ENCODE data around the gene GDPD4. TPM values are rescaled to one million over a fixed set of nuclear protein-coding genes. Genes with fewer than 3 reads are reported as not detected.
A peak's percentile ranks its signal among the peaks of the same experiment; 100 is the strongest.
"Not testable (repeated sequence)": the region's sequence is repeated elsewhere in the genome, so short reads cannot be mapped to it uniquely, and the experiment has no call there.

Gene GDPD4
- total RNA-seq, 1 donor from 2014 or later = not detected

DNA sequence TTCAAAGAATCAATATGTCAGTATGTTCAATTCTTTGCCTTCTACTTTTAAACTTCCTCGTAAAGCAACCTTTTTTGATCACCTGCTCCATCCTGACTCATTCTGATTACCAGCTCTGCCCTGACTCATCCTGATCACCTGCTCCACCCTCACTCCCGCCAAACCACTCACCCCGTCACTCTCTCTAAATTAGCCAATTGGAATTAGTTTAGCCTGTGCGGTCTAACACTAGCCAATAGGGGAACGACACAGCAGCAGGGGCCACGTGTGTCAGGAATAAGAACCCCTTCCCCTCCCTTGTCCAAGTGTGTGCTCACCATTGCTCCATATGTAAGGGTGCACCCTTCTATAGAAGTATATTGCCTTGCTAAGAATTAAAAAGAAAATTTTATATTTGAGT, 1.5 kb downstream of the GDPD4 start:
- not testable (repeated sequence) for DNase-seq (ENCODE audit: low read depth, low spot score)

DNA sequence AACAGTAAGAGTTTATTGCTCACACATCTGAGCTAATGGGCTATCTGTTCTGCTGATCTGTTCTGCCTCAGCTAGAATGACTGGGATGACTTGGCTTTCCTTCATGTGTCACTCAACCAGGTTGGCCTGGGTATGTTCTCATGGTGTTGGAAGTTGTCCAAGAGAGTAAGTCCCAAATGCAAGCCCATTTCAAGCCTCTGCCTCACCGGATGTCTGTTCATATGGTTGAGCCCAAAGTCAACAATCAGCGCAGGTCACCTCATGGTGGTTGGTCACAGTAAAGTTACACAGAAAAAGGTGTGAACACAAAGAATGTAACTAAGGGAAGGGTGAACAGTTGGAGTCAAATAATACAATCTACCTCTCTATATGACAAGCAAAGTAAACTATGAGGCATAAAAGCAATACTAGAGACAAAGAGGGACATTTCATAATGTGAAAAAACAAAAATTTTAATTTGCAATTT, 1.9 kb downstream of the GDPD4 start:
- no peak for DNase-seq (ENCODE audit: low read depth, low spot score)

DNA sequence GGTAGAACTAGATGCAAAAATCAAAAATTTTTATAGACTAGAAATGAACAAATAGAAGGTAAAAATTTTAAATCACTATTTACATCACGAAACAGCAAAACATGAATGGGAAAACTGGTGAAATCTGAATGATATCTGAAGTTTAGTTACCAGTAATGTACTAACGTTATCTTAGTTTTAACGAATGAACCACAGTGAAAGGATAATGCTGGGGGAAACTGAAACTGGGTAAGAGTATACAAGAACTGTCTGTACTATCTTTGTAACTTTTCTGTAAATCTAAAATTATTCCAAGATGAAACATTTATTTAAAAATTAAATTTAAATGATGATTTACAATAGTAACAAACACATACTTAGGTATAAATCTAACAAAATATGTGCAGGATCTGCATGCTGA, 7.4 kb downstream of the GDPD4 start:
- DNase-seq (ENCODE audit: low read depth, low spot score) = no peak

DNA sequence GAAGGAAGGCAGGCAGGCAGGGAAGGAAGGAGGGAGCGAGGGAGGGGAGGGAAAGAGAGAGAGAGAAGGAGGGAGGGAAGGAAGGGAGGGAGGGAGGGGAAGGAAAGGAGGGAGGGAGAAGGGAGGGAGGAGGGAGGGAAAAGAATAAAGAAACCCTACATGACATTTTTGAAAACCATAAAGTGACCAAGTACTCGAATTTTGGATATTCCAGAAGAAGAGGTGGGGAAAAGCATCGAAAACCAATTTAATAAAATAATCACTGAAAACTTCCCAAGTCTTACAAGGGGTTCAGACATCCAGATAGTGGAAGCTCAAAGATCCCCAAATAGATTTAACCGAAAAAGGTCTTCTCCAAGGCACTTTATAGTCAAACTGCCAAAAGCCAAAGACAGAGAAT, 11.7 kb downstream of the GDPD4 start:
- no peak for DNase-seq (ENCODE audit: low read depth, low spot score)

DNA sequence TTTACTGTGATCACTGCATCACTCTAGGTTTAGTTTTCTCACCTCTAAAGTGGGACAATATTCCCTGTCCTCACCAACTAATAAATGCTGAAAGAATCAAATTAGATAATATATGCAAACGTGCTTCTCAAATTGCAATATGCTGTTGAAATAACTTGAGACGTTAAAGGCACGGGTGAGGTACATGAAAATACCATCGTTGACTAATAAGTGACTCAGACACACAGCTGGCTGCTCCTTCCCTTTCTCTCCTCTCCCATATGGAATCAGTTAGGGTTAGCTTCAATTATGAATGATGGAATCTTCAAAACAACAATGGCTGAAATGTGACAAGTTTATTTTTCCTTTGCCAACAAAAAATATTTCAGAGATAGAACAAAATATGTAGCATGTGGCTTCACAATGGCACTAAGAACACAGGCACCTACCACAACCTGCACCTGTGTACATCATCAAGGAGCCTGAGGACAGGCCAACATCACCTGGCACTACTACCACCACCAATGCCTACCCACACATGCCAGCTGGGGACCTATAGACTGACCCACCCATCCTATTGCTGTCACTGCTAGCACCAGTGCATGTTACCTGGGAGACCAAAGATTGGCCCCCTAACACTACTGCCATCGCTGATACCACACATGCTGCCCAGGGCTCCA, 13.7 kb downstream of the GDPD4 start:
- no peak for DNase-seq (ENCODE audit: low read depth, low spot score)

DNA sequence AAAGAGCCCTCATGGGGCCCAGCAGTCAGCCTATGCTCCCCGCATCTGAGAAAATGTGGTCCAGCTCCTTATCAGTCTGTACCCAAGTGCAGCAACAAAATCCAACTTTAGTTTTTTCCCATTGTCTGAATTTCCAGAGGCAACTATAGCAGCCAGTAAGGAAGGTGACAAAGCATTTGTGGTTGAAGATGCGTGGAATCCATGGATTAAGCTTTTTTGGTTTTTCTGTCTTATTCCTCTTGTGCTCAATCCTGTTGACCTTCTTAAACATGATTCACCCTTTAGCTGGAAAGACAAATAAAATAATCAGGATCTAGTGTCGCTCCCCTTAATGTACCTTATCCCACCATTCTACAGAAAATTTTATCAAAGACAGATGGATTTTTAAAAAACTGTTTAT, 14.3 kb downstream of the GDPD4 start:
- no peak for DNase-seq (ENCODE audit: low read depth, low spot score)

DNA sequence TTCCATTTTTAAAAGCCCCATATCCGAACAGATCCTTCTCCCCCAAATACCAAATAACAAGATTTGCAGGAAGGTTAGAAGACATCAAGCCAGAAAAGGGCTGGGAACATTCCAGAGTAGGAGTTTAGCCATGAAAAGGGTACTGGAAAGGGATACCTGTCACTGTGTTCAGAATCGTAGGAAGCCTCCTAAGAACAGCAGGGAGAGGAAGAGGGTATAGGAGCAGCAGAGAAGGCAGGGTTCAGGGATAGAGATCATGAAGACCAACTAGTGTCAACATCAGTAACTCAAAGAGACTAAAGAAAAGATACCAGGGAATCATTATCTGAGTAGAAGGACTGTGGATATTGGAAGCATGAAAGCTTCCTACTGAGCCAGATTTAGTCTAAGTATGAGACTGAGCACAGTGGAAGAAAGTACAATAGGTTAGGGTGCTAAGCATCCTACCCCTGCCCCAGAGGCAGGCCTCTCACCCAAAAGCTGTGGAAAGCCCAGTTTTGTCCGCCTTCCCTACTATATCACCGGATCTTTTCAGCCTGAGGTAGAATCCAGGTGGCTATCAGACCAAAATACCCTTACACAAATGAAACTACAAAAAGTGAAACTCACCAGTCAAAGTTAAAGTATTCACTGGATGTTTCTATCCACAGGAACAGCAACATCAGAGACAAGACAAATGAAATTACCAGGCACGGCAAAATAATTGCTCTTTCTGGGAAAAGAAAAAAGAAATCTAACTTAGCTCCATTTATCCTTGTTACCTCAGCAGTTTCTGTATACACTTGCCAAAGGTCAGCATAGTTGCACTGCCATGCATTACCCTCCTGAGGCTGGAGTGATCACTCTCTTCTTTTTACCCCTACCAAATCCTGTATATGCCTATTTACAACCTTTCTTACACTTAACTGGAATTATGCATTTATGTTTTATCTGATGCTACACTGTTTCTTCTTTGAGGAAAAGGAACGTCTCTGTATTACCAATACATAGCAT, 16.7 kb downstream of the GDPD4 start:
- no peak for DNase-seq (ENCODE audit: low read depth, low spot score)

DNA sequence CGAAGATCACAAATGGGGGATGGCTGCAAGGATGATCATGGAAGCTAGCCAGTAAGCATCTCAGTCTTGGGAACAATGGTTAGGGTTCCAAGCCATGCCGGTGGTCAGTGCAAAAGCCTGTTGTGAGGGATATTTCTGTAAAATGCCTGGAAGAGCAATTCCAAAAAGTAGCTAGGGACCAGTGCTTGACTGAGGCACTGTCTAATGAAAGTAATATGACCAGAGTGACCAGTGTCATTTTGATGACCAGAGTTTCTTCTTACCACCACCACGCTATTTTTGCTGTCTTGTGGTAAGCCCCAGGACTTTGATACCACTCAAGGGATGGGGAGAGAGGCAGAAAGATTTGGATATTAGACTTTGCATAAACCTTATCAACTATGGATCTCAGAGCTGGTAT, 18.4 kb downstream of the GDPD4 start:
- no peak for DNase-seq (ENCODE audit: low read depth, low spot score)

DNA sequence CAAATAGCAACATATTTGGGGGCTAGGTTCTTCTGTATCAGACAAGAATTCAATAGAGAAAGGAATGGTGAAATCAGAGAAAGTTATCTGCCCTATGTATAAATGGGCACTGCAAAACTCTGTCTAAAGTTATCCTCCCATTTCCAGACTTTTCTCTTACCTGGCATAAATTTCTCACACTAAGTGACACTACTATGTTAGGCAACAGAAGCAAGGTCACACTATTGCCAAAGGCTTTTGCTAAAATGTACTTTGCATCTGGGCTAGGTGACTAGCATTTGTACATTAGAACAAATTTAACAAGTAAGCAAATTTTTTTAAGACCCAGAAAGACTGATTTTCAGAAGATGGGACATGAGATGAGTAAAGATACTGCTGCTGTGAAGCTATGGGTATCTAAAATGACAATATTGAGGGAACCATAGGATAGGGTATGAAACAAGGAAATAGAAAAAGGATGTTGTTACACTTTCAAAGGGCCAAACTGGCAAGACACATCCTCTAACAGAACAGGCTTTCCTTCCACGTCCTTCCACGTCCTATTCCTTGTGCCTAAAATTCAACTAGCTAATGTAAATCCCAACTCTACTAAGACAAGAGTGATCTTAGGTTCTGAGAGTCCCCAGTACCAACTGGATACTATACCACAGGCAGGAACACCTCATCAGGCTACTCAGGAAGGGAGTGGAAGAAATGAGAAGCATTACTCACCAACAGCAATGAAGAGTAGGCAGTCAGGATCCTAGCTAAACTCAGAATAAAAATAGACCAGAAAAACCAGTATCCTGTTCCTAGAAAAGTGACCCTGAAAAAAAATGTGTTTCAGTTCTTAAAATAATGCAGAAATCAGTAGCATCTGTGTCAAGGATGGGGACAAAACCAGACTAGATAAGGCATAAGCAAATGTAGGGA, 22.6 kb downstream of the GDPD4 start:
- no peak for DNase-seq (ENCODE audit: low read depth, low spot score)

DNA sequence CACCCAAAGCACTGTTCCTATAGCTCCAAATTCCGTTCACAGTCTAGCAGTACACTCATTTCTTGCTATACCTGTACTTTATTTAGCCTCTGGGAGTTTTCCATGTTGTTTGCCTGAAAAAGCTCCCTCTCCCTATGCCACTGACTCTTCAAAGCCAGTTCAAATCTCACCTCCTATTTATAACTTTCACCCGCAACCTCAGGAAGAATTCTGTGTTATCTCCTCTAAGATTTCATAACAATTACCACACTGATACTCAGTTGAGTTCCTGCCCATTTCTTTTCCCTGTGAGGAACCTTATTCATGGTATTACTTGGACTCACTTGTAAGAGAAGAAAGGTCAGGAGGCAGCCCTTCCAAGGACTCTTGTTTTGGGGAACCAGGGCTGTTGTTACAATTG, 25.2 kb downstream of the GDPD4 start:
- no peak for DNase-seq (ENCODE audit: low read depth, low spot score)

DNA sequence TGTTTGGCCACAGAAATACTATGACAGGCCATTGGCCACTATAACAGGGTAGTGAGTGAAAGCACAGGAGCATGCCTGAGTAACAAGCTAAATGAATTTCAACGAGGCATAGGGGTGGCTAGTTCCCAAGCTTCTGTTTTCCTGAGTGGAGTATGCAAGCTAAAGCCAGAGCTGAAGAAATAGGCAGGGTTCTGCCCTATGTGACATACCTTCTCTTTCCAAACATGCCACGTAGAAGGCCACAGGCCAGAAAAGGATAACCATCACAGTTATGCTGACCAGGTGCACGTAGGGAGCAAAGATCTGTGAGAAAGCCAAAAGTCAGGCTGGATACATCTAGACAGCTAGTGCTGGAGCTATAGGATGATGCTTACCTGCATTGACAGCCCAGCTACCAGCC, 30.6 kb downstream of the GDPD4 start:
- no peak for DNase-seq (ENCODE audit: low read depth, low spot score)

DNA sequence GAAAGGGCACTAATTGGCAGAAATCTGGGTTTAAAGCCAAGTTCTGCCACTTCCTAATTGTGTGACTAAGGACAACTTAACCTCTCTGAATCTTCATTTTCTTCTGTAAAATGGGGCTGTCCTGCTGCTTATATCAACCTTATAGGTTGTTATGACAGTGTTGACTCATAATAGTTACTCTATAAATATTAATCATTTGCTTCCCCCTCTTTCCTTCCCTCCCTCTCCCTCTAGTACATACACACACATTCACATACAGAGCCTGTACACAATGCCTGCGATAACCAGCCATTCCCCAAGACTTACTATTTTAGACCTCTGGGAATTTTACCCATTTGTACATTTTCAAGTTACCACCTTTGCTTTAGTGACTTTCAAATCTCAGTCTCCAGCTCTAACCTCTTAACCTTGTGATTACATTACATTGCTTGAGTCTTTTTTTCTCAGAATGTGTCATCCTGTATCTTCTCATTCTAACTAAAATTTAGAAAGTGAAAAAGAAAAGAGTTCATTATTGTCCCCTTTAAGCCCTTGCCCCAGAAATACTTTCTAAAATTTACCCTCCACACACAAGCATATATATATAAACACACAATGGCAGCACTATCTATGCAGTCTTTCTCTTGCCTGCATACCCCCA, 31.9 kb downstream of the GDPD4 start:
- DNase-seq (ENCODE audit: low read depth, low spot score) = no peak

DNA sequence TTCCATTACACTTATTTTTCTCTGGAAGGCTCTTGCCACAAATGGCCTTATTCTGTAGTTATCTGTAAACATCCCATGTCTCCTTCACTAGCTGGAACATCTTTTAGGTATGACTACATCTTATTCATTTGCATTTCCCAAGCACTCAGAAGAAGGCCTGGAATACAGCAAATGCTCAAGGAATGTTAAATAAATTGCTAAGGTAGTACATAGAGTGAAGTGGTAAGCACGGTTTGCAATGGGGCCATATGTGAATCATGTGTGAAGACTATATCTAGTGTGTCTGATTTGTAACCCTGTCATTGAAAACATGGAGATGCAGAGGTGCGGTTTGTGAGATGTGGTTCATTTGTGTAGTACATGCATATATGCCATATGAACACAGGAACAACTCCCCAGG, 33.5 kb downstream of the GDPD4 start:
- DNase-seq (ENCODE audit: low read depth, low spot score) = no peak

DNA sequence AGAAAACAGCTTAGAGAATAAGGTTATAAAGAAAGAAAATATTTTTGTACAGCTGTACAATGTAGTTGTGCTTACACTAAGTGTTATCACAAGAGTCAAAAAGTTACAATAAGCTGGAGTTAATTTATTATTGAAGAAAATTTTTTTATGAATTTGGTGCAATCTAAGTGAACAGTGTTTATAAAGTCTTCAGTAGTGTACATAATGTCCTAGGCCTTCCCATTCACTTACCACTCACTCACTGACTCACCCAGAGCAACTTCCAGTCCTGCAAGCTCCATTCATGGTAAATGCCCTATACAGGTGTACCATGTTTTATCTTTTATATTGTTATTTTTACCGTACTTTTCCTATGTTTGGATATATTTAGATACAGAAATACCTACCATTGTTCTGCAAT, 34.7 kb downstream of the GDPD4 start:
- DNase-seq (ENCODE audit: low read depth, low spot score) = no peak

DNA sequence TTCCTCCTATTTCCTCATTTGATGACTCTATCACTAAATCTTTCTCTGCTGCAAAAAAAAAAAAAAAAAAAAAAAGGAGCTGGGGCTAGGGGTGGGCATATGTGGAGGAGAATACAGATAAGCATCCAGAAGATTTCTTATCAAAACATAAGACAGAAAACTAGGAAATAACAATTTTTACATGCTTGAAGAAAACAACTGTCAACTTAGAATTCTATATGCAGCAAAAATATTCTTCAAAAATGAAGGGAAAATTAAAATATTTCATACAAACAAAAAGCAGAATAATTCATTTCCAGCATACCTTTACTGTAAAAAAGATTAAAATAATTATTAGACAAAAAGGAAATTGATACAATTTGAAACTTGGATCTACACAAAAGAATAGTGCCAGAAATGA, 38.7 kb downstream of the GDPD4 start:
- DNase-seq (ENCODE audit: low read depth, low spot score) = no peak

DNA sequence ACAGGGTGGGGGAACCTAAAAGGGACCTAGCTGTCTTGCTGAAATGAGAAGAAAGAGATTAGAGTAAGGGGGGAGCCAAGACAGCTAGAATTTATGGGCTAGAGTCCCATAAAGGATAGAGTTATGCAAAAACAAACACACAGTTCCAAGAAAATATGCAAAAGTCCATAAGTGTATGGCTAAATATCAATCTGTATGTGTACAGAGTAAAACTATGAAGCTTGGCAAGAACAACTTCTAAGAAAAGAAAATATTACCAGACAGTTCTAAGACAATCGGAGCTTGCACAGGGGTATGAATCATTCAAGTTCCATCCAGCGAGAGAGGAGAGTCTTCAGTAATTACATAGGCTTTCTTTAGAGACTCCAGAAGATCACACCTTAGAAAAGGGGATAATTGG, 41.8 kb downstream of the GDPD4 start:
- DNase-seq (ENCODE audit: low read depth, low spot score) = no peak

DNA sequence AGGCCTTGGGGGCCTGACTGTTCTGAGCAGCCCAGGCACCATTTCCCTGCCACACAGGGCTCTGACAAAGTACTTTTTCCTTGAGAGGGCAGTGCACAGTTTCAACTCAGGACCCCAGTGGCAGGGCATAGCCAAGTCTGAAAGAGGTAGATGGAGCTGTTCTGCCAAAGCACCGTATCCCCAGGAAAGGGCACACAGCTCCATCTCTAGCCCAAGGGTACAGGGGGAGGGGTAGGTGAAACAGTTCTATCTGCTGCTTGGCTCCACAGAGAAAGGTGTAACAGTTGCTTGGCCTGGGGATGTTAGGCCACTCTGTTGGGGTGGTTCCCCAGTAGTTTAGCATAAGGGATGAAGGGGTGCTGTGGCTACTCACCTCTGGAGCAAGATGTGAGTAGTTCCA, 47.8 kb downstream of the GDPD4 start:
- DNase-seq (ENCODE audit: low read depth, low spot score) = no peak

DNA sequence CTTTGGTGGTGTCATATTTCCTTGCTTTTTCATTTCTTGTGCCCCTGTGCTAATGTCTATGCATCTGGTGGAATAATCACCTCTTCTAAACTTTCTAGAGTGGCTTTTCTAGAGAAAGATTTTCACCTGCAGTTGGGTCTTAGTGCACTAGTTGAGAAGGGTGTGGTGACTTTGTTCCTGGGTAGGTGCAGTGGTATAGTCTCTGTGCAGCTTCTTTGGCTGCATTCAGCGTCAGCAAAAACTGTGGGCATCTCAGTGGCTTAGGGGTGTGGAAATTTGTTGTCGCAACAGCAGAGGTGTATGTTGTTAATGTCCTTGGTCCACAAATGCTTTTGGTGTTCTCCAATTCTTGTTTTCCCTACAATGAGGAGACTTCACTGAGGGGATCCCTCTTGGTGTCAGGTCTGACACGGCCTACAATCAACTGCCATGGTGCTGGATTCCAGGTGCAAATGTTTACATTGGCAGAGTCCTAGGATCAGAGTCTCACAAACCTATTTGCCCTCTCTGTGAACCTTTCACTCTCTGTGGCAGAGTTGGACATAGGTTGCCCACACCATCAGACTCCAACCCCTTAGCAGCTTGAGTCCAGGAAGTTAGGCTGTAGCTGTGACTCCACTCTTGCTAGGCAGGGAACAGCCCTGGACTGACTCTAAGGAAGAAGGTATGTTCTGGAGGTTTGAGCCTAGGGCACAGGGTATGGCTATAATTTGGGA, 48.8 kb downstream of the GDPD4 start:
- no peak for DNase-seq (ENCODE audit: low read depth, low spot score)

DNA sequence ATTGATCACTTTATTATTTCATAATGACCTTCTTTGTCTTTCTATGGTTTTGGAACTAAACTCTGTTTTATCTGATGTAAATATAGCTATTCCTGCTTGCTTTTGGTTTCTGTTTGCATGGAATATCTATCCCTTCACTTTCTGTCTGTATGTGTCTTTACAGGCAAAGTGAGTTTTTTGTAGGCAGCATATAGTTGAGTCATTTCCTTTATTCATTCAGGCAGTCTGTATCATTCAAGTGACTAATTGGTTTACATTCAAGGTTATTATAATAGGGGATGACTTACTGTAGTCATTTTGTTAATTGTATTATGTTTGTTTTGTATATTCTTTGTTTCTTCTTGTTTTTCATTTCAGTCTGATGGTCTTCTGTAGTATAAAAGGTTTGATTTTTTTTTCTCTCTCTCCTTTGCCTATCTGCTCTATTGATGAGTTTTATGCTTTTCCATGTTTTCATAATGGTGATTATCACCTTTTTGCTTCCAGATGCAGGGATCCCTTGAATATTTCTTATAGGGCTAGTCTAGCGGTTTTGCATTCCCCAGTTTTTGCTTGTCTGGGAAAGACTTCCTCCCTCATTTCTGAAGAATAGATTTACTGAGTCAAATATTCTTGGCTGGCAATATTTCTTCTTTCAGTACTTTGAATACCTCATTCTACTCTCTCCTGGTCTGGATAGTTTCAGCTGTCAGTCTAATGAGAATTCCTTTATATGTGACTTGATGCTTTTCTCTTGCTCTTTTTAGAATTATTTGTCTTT, 50.4 kb downstream of the GDPD4 start:
- DNase-seq (ENCODE audit: low read depth, low spot score) = peak; percentile 24

DNA sequence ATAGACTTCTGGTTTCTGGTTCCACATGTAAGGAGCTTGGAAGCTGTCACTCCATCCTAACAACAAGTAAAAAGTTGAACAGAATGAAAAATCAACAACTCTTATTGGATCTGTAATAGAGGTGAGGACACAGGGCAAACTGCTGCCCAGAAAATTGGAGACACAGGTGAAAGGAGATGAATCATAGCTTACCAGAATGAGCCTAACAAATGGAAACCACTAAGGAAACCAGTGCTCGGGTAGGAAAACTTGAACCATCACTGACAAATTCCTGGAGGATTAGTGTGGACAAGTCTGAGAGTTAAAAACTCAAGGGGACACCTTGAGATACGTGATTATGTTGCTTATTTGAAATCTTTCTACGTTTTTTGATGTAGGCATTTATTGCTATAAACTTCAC, 52.1 kb downstream of the GDPD4 start:
- DNase-seq (ENCODE audit: low read depth, low spot score) = no peak
